Naive B cell (primary cell): ENCODE results near the gene CERCAM. TPM values are rescaled to one million over a fixed set of nuclear protein-coding genes. Genes with fewer than 3 reads are reported as not detected.

Source experiments
- ATAC-seq, 2 donors: fragments of 150-1000 bp; cut with Tn5 transposase; 2 replicates each; pipeline ENCODE4 v1.10.0; 2021; ENCODE audit warnings: low read depth in 2 of 2, mild to moderate bottlenecking in 2 of 2, moderate library complexity in 2 of 2
- DNase-seq: peaks from one replicate; pipeline ENCODE4 v3.0.0; 2022
- H3K27ac Mint-ChIP-seq, 6 donors: one replicate each; pipeline ENCODE4 v1.8.0; 2020 to 2022; ENCODE audit warnings: mild to moderate bottlenecking in 6 of 6, mixed read lengths in 6 of 6, moderate library complexity in 5 of 6, inconsistent platforms in 2 of 6
- H3K27me3 Mint-ChIP-seq, 3 donors: one replicate each; pipeline ENCODE4 v1.8.0; 2021 to 2022; ENCODE audit warnings: mixed read lengths in 3 of 3, mild to moderate bottlenecking in 1 of 3
- H3K36me3 Mint-ChIP-seq, 2 donors: one replicate each; pipeline ENCODE4 v1.8.0; 2020 to 2022; ENCODE audit warnings: mixed read lengths in 2 of 2, inconsistent platforms in 1 of 2, mild to moderate bottlenecking in 1 of 2
- H3K4me1 Mint-ChIP-seq, 3 donors: one replicate each; pipeline ENCODE4 v1.8.0; 2020 to 2022; ENCODE audit warnings: mixed read lengths in 3 of 3, inconsistent platforms in 1 of 3, mild to moderate bottlenecking in 1 of 3, moderate library complexity in 1 of 3
- H3K4me3 Mint-ChIP-seq, 8 donors: one replicate each; pipeline ENCODE4 v1.8.0; 2020 to 2022; ENCODE audit warnings: mild to moderate bottlenecking in 8 of 8, mixed read lengths in 8 of 8, moderate library complexity in 8 of 8, inconsistent platforms in 2 of 8
- H3K9me3 Mint-ChIP-seq, 7 donors: one replicate each; pipeline ENCODE4 v1.8.0; 2020 to 2022; ENCODE audit warnings: mixed read lengths in 7 of 7, mild to moderate bottlenecking in 5 of 7, inconsistent platforms in 2 of 7, moderate library complexity in 1 of 7
- polyA plus RNA-seq, 6 donors: library from polyadenylated mRNA; unstranded; fragments of 300-500 nt; fragmentation: Illumina TruSeq; gene quantifications; one replicate each; pipeline ENCODE4 v1.2.3, GENCODE V29; 2021; ENCODE audit warnings: low read depth in 6 of 6

CERCAM gene
- under 1 TPM in 5 of 6 donors, not detected in 1; 0.31 to 0.71 (median 0.37) TPM for polyA plus RNA-seq

GRCh38 chr9:128420651-128421481 lies at the start of gene CERCAM:
TSS of gene CERCAM (plus strand) at chr9:128420857. CDS start at chr9:128420878, 21 bp downstream.
- Mint-ChIP-seq H3K36me3 (no peaks in the 10 kb centered on the region), H3K4me3 (peak within 1 kb of the TSS; percentile 77 to 91 (median 82)), H3K4me1 (peaks cover 0 to 12% (median 11%) of the 10 kb centered on the region in 3 donors), H3K27me3 (peaks cover 12 to 37% (median 18%) of the 10 kb centered on the region in 3 donors), H3K9me3 (no peaks in the 10 kb centered on the region), H3K27ac (peak within 1 kb of the TSS in 2 of 6 donors; percentile 26 to 69)
- peak; percentile 74 to 80 for ATAC-seq
- DNase-seq = peak; percentile 53

- H3K4me1 Mint-ChIP-seq = peaks cover 33 to 45% (median 37%) of the 10 kb centered on the region in 3 donors
- peaks cover 4 to 8% of the 10 kb centered on the region in 2 donors for H3K36me3 Mint-ChIP-seq
- H3K9me3 Mint-ChIP-seq = no peaks in the 10 kb centered on the region
- no peak for DNase-seq
- H3K4me3 Mint-ChIP-seq = peak overlapping the region; percentile 91 to 99 (median 97)
- no peak for ATAC-seq
- H3K27ac Mint-ChIP-seq = peak overlapping the region; percentile 97 to 99 (median 98)
- H3K27me3 Mint-ChIP-seq = peaks cover 0 to 4% (median 0%) of the 10 kb centered on the region in 3 donors
Measured at GRCh38 chr9:128371630-128372117, 49.0 kb upstream of the CERCAM start.

- Mint-ChIP-seq H3K27ac (peak overlapping the region; percentile 69 to 99 (median 98)), H3K9me3 (no peaks in the 10 kb centered on the region), H3K36me3 (peaks cover 4 to 8% of the 10 kb centered on the region in 2 donors), H3K4me3 (peak overlapping the region; percentile 91 to 99 (median 97)), H3K4me1 (peaks cover 33 to 45% (median 37%) of the 10 kb centered on the region in 3 donors), H3K27me3 (no peaks in the 10 kb centered on the region)
- ATAC-seq = no peak
- DNase-seq = no peak
Measured at GRCh38 chr9:128372188-128372641, 48.4 kb upstream of the CERCAM start.

- Mint-ChIP-seq H3K27me3 (no peaks in the 10 kb centered on the region), H3K36me3 (peaks cover 4 to 8% of the 10 kb centered on the region in 2 donors), H3K4me1 (peaks cover 33 to 45% (median 37%) of the 10 kb centered on the region in 3 donors), H3K9me3 (no peaks in the 10 kb centered on the region), H3K27ac (peak overlapping the region in 4 of 6 donors; percentile 59 to 98 (median 70)), H3K4me3 (peak overlapping the region in 7 of 8 donors; percentile 91 to 99 (median 97))
- no peak for ATAC-seq
- no peak for DNase-seq
Measured at GRCh38 chr9:128372784-128373183, 47.9 kb upstream of the CERCAM start.

GRCh38 chr9:128374221-128374675 lies 46.4 kb upstream of the CERCAM start:
- Mint-ChIP-seq H3K4me3 (no peak overlapping the region), H3K27me3 (no peaks in the 10 kb centered on the region)

GRCh38 chr9:128375865-128376264 lies 44.8 kb upstream of the CERCAM start:
- Mint-ChIP-seq H3K4me3 (peak overlapping the region in 2 of 8 donors; percentile 30 to 60), H3K4me1 (peaks cover 26 to 37% (median 28%) of the 10 kb centered on the region in 3 donors), H3K27me3 (no peaks in the 10 kb centered on the region), H3K9me3 (no peaks in the 10 kb centered on the region), H3K27ac (peak overlapping the region in 2 of 6 donors; percentile 49 to 71), H3K36me3 (peaks cover 4 to 8% of the 10 kb centered on the region in 2 donors)
- ATAC-seq (no peak), DNase-seq (no peak)

More at GRCh38 chr9:128374221-128374675, 46.4 kb upstream of the CERCAM start:
- H3K36me3 Mint-ChIP-seq = peaks cover 4 to 8% of the 10 kb centered on the region in 2 donors
- ATAC-seq = no peak
- H3K9me3 Mint-ChIP-seq = no peaks in the 10 kb centered on the region
- H3K4me1 Mint-ChIP-seq = peaks cover 33 to 49% (median 37%) of the 10 kb centered on the region in 3 donors
- no peak overlapping the region for H3K27ac Mint-ChIP-seq
- DNase-seq = no peak

- Mint-ChIP-seq H3K9me3 (no peaks in the 10 kb centered on the region), H3K4me3 (no peak overlapping the region), H3K27me3 (no peaks in the 10 kb centered on the region), H3K27ac (no peak overlapping the region), H3K36me3 (peaks cover 4 to 9% of the 10 kb centered on the region in 2 donors), H3K4me1 (peaks cover 0 to 8% (median 7%) of the 10 kb centered on the region in 3 donors)
- no peak for ATAC-seq
- DNase-seq = no peak
Measured at GRCh38 chr9:128382261-128382660, 38.4 kb upstream of the CERCAM start.

- Mint-ChIP-seq H3K36me3 (peaks cover 9 to 12% of the 10 kb centered on the region in 2 donors), H3K4me1 (peaks cover 0 to 7% (median 5%) of the 10 kb centered on the region in 3 donors), H3K27ac (no peak overlapping the region), H3K9me3 (no peaks in the 10 kb centered on the region), H3K27me3 (no peaks in the 10 kb centered on the region), H3K4me3 (peak overlapping the region in 1 of 8 donors; percentile 22)
- DNase-seq (no peak), ATAC-seq (no peak)
Measured at GRCh38 chr9:128383007-128383753, 37.5 kb upstream of the CERCAM start.

- H3K27ac Mint-ChIP-seq = no peak overlapping the region
- H3K27me3 Mint-ChIP-seq = no peaks in the 10 kb centered on the region
- no peak for DNase-seq
- ATAC-seq = no peak
- peaks cover 0 to 7% (median 3%) of the 10 kb centered on the region in 3 donors for H3K4me1 Mint-ChIP-seq
- no peak overlapping the region for H3K4me3 Mint-ChIP-seq
- no peaks in the 10 kb centered on the region for H3K9me3 Mint-ChIP-seq
- H3K36me3 Mint-ChIP-seq = peaks cover 9 to 12% of the 10 kb centered on the region in 2 donors
Measured at GRCh38 chr9:128383791-128384190, 36.9 kb upstream of the CERCAM start.

- no peak for ATAC-seq
- Mint-ChIP-seq H3K27me3 (no peaks in the 10 kb centered on the region), H3K9me3 (no peaks in the 10 kb centered on the region), H3K36me3 (peaks cover 12 to 20% of the 10 kb centered on the region in 2 donors), H3K4me1 (peaks cover 0 to 7% (median 3%) of the 10 kb centered on the region in 3 donors), H3K4me3 (no peak overlapping the region), H3K27ac (peak overlapping the region in 3 of 6 donors; percentile 18 to 30 (median 21))
- no peak for DNase-seq
Measured at GRCh38 chr9:128384801-128385495, 35.7 kb upstream of the CERCAM start.

GRCh38 chr9:128385496-128386460 lies 34.9 kb upstream of the CERCAM start:
- Mint-ChIP-seq H3K4me3 (peak overlapping the region in 1 of 8 donors; percentile 35), H3K4me1 (peaks cover 0 to 7% (median 3%) of the 10 kb centered on the region in 3 donors), H3K36me3 (peaks cover 12 to 20% of the 10 kb centered on the region in 2 donors)

GRCh38 chr9:128388150-128388549 lies 32.5 kb upstream of the CERCAM start:
- Mint-ChIP-seq H3K27me3 (no peaks in the 10 kb centered on the region), H3K9me3 (no peaks in the 10 kb centered on the region), H3K4me3 (no peak overlapping the region), H3K4me1 (no peaks in the 10 kb centered on the region), H3K27ac (no peak overlapping the region), H3K36me3 (peaks cover 8 to 25% of the 10 kb centered on the region in 2 donors)
- DNase-seq (no peak), ATAC-seq (no peak)

More at GRCh38 chr9:128385496-128386460, 34.9 kb upstream of the CERCAM start:
- no peak overlapping the region for H3K27ac Mint-ChIP-seq
- DNase-seq = no peak
- ATAC-seq = no peak
- no peaks in the 10 kb centered on the region for H3K27me3 Mint-ChIP-seq
- H3K9me3 Mint-ChIP-seq = no peaks in the 10 kb centered on the region
